Measurements from ENCODE around the gene LCLAT1. TPM values are rescaled to one million over a fixed set of nuclear protein-coding genes. Genes with fewer than 3 reads are reported as not detected.
"Not testable (repeated sequence)": the region's sequence is repeated elsewhere in the genome, so short reads cannot be mapped to it uniquely, and the experiment has no call there.

Gene LCLAT1
- total RNA-seq, 1 donor from 2014 or later: 22.7 TPM

- intact Hi-C loops (cut with micrococcal nuclease): no loop called here
Observed at GRCh38 chr2:30639836-30640235, 192.8 kb downstream of the LCLAT1 start.

DNA sequence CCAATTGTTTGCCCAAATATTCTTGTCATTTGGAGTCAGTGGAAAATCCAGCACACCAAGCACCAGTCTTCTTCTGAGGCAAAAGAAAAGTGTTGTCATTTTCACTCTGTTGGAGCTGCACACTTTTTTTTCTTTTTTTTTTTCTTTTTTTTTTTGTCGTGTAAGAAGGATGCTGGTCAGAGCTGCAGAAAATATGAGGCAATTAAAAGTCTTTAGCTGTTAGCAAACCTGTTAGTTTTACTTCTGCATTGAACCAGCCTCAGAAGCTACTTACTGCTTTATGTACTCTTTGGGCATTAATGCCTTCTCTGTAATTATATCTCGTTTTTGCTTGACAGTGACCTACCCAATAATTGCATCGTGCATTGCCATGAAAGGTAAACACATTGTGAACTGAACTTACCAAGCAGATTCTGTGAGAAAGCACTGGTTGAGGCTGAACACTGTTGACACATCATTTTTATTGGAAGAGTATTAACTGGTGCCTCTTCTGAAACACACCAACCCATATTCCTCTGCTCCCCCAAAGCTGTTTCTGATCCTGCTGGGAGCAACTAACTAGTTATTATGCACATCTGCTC, 194.8 kb downstream of the LCLAT1 start:
- intact Hi-C loops (cut with micrococcal nuclease): no loop called here

GRCh38 chr2:30643013-30643412, 196.0 kb downstream of the LCLAT1 start:
- intact Hi-C loops (cut with micrococcal nuclease): not testable (repeated sequence)

DNA sequence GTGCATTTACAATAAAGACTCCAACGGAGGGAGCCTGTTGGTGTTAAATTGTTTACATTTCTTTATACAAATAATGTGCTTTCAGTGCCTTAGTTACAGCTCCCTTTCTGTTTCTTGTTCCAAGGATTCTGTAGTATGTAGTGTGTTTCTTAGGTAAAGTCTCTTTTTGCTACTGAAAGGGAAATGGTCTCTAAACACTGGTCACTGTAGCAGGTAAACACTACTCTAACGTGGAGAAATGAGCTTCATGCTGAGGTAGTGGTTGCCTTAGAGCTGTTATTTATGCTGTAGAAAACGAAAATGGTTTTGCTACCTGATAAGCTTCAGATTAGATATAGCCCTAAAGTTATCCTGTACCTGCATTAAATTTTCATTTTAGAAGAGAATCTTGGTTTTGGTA, 196.6 kb downstream of the LCLAT1 start:
- intact Hi-C loops (cut with micrococcal nuclease): no loop called here

DNA sequence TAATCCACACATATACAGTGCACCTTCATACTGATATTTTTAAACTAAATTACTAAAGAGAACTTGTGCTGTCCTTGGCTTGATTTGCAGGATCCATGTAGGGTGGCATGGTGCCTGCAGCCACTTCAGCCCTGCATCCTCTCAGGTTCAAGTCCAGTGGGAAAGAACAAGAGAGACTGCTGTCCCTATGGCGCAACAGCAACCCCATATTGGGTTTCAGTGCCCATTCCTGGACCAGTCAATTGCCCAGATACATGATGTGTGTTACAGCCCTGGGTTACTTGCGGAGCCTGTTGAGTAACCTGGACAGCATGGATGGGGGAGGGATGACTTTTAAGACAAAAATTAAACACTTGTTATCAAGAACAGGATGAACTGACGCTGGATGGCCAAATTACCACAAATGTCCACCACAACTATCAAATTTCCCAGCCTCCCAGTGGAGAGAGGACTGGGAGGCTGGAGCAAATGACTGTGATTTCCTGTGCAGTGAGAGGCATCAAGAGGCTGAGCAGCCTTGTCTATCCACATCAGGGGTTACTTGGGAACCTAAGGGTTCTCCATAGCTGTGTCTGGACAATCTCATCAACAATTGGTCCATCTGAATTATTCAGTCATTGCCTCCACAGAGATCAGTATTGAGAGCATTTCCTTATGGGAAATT, 198.2 kb downstream of the LCLAT1 start:
- intact Hi-C loops (cut with micrococcal nuclease): no loop called here

DNA sequence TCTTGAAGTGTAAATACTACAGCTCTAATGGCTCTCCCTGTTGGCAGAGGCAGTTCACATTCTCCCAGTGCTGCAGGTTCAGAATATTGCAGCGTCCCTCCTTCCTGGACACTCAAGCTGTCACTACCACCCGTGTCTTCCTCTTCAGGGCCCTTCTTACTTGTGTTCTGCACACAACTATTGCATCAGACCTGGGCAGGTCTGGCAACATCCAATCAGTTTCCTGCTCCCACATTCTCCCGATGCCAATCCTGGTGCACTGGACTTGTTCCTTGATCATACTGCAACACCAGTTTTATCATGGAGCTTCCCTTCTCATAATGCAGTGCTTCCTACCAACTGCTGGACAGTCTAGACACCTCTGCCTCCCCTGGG, 198.7 kb downstream of the LCLAT1 start:
- intact Hi-C loops (cut with micrococcal nuclease): no loop called here

- intact Hi-C loops (cut with micrococcal nuclease): no loop called here
Observed at GRCh38 chr2:30647752-30648457, 200.9 kb downstream of the LCLAT1 start.

GRCh38 chr2:30649278-30649677, 202.2 kb downstream of the LCLAT1 start:
- intact Hi-C loops (cut with micrococcal nuclease): no loop called here

DNA sequence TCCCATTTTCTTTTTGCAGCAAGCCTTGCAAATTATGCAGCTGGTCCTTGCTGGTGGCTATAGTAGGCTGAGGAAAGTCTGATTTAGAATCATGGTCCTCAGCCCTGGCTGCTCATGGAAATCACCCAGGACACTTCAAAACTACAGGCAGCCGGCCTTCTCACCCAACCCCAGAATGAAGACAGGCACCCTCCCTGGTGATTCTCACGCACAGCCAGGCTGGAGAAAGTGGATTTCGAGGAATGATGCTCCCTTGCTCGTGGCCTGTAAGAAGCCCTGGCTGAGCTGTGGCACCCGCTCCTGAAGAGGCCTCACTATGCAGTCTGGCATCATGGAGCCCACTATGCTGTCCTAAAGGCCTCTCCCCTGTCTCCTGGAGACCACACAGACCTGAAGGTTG, 202.8 kb downstream of the LCLAT1 start:
- intact Hi-C loops (cut with micrococcal nuclease): no loop called here

GRCh38 chr2:30652271-30652915, 205.3 kb downstream of the LCLAT1 start:
- intact Hi-C loops (cut with micrococcal nuclease): no loop called here

- intact Hi-C loops (cut with micrococcal nuclease): no loop called here
Observed at GRCh38 chr2:30653847-30654246, 206.8 kb downstream of the LCLAT1 start.

GRCh38 chr2:30654404-30654803, 207.4 kb downstream of the LCLAT1 start:
- intact Hi-C loops (cut with micrococcal nuclease): no loop called here

- intact Hi-C loops (cut with micrococcal nuclease): no loop called here
Observed at GRCh38 chr2:30655211-30655610, 208.2 kb downstream of the LCLAT1 start.

DNA sequence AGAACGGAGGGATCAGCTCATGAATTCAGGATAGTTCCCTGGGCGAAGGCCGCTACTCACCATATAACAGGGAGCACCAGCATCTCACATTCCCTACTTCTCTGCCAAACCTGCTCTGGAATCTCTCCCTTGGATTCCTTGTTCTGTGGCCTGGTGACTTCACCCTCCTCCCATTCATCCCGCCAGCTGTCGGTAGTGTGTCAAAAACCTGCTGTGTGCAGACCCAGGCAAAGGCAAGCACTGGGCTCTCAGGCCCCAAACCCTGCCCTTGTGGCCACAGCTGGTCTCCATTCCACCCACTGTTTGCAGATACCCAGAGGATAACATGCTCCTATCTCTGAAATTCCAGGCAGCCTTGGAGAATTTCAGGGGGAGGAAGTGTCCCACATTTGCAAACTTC, 208.6 kb downstream of the LCLAT1 start:
- intact Hi-C loops (cut with micrococcal nuclease): no loop called here

GRCh38 chr2:30656079-30656478, 209.0 kb downstream of the LCLAT1 start:
- intact Hi-C loops (cut with micrococcal nuclease): no loop called here

DNA sequence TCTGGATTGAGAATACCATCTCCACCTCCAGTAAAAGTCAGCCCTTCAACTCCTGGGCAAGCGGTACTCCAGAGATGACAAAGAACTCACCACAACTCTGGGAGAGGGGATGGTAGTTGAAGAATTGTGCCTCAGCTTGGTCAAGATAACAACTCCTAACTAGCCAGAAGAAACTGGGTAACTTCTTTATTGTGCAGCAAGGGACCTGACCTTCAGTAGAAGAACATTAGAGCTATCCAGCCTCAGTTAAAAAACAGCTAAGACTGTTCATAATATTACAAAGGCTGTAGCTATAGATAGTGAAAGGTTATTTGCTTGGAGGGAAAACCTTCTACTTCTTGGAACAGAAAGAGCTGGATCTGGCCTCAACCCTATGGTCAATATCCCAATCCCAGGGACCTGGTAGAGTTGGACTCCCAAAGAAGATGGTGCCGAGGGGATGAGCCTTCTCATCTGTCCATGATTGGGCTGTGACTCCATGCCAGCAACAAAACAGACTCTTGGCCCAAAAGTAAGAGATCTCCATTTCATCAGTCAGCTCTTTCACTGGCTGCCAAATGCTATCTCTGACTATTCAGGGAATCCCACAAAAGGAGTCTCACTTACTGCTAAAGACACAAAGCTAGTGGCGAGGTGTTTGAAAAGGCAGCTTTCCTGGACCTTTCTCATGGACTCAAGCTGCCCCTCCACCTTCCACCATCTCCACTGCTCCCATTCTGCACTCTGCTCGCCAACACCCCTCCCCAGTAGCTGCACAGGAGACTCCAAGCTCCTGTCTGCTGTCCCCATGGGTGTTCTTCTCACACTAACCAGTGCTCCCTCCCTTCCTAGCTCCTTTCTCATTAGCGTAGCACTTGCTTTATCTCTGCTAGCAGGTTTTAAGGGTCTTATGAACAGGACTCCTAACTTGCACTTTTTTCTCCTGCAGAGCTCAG, 214.4 kb downstream of the LCLAT1 start:
- intact Hi-C loops (cut with micrococcal nuclease): no loop called here

- intact Hi-C loops (cut with micrococcal nuclease): no loop called here
Observed at GRCh38 chr2:30662268-30663131, 215.5 kb downstream of the LCLAT1 start.

DNA sequence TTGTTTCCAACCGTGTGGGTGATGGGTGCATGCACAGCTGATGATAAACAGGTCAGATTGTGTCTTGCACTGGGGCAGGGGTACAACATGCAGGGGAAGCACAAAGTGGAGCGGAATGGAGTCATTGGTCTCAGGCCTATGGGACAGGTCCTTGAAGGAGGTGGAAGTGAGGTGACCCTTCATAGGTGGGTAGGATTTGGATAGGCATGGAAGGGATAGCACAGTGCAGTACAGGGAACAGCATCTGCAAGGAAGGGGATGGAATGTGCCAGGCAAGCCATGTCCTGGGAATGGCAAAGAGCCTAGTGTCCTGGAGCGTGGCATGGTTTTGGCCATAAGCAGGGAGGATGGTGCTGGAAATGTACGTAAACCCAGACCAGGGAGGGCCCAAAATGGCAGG, 216.3 kb downstream of the LCLAT1 start:
- intact Hi-C loops (cut with micrococcal nuclease): no loop called here

DNA sequence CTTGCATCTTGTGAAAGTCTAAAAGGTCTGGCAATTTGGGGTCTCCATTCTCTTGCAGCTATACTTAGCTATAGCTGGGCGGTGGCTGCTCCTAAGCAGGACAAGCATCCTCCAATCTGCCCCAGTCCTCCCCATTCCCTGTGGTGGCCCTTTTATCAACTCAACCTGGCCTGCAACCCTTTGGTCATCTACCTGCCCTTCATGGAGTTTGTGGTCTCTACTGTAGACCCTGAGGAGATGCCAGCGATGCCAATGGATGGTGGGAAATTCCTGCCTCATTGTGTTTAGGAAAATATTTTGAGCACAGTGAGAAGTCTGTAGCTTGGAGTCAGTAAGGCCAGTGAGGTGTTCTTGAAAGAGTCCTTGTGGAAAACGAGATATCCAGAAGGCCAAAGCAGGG, 216.8 kb downstream of the LCLAT1 start:
- intact Hi-C loops (cut with micrococcal nuclease): no loop called here

DNA sequence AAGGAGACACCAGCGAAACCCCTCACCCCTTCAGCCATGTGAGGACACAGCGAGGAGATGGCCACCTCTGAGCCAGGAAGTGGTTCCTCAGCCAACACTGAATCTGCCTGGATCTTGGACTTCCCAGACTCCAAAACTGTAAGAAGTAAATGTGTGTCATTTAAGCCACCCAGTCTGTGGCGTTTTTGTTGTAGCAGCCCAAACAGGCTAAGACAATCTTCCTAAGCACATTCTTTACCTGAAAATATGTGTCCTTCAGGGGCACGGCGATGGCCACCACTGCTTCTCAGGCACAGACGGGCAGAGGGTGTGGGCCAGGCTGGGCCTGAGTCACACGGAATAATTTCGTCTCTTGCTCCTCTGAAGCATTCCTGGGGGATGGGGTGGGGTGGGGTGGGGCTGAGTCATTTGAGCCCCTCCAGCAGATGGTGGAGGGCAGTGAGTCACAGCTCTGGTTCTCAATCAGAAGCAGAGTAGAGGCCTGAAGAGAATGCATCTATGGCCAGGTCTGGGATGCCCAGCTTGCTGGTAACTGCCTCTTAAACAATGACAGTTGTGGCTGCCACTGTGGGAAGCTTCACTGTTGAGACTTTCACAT, 217.8 kb downstream of the LCLAT1 start:
- intact Hi-C loops (cut with micrococcal nuclease): no loop called here

Measured in T-helper 2 cell treated with Interferon-gamma antibody and Interleukin-4, amounts not matched to agents 100 ng/mL and 5 ng/mL, for 36 hours (primary cell).